ENCODE results near the gene COL9A2.
"Not testable (repeated sequence)": the region's sequence is repeated elsewhere in the genome, so short reads cannot be mapped to it uniquely, and the experiment has no call there.

COL9A2 gene

DNA sequence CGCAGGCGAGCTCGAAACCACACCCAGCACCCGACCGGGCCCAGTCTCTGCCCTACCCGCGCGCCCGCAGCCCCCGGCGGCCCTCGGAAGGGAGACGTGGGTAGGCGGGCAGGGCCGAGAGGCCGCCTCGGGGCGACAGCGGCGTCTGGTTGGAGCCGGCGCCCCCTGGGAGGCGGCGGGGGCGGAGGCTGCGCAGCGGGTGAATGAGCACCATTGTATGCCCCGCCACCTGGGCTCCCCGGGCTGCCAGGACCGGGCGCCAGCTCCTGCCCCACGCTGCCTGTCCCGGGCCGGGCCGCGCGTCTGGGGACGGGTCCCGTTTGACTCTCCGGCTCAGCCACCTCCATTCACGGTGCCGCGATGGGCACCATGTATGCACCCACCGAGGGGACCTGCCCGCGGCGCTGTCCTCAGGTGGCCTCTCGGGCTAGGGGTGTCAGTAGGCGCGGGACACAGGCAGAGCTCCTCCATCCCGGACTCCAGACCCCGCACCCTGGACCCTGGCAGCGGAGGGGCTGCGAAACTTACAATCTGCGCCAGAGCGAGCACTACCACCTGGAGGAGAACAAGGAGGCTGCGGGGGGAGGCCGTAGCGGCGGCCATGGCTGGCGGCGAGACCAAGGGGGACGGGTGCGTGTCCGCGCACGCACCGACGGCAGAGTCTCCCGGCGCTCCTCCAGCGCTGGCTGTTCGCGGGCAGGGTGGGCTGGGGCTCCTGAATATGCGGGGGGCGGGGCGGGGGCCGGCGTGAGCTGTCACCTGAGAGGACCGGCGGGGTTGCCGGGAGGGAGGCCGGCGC, at the start of gene COL9A2:
COL9A2 (minus strand) TSS at position 692 of the 799 bp plus-strand sequence; CDS start at position 603, 89 bp downstream.
- in situ Hi-C loops (cut with MboI; ENCODE audit: low sequenced_read_pairs) = no loop called here

GRCh38 chr1:40363721-40364120, 46.6 kb upstream of the COL9A2 start:
- in situ Hi-C loops (cut with MboI; ENCODE audit: low sequenced_read_pairs) = no loop called here

- in situ Hi-C loops (cut with MboI; ENCODE audit: low sequenced_read_pairs) = no loop called here
These were observed 45.6 kb upstream of the COL9A2 start for GRCh38 chr1:40362699-40363098.

DNA sequence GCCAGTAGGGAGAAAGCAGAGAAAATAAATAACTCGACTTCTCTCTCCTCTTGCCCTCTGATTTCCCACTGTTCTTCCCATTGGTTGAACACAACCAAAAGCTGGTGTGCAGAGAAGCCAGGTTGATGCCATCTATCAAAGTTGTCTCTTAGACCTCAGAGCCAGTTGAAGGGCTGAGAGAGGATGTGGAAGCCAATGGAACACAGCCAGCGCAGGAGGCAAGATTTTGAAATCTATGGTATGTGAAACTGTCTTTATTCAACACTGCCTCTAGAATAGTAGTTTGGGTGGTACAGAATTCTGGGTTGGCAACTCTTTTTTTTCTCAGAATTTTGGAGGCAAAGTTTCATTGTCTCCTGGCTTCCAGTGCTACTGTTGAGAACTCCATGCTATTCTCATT, 45.1 kb upstream of the COL9A2 start:
- in situ Hi-C loops (cut with MboI; ENCODE audit: low sequenced_read_pairs) = no loop called here

GRCh38 chr1:40361637-40362036, 44.6 kb upstream of the COL9A2 start:
- in situ Hi-C loops (cut with MboI; ENCODE audit: low sequenced_read_pairs) = no loop called here

DNA sequence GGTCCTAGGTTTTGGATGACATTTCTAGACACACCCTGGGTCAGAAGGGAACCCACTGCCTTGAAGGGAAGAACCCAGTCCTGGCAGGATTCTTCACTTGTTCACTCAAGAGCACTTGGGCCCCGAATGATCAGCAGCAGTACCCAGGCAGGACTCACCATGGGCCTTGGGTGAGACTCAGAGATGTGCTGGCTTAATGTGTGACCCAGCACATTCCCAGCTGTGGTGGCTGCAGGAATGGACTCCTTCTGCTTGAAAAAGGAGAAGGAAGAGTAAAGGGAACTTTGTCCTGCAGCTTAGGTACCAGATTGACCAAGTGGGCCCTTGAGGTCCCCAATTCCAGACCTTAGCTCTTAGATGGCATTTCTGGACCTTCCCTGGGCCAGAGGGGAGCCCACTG, 44.1 kb upstream of the COL9A2 start:
- in situ Hi-C loops (cut with MboI; ENCODE audit: low sequenced_read_pairs) = no loop called here

GRCh38 chr1:40360631-40361030, 43.5 kb upstream of the COL9A2 start:
- in situ Hi-C loops (cut with MboI; ENCODE audit: low sequenced_read_pairs) = no loop called here

GRCh38 chr1:40357625-40358024, 40.5 kb upstream of the COL9A2 start:
- in situ Hi-C loops (cut with MboI; ENCODE audit: low sequenced_read_pairs) = no loop called here

DNA sequence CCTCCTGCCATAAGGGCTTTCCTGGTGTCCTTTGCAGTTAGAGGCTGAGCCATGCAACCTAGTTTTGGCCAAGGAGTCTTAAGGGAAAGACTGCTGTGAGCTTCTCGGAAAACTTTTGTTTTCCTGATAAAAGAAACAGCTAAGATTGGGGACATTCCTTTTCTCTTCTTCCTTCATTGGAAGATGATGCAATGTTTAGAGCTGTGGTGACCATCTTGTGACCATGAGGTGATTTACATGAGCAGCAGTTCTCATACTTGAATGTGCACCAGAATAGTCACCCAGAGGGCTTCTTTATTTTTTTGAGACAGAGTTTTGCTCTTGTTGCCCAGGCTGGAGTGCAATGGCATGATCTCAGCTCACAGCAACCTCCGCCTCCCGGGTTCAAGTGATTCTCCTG, 36.0 kb upstream of the COL9A2 start:
- in situ Hi-C loops (cut with MboI; ENCODE audit: low sequenced_read_pairs) = no loop called here

DNA sequence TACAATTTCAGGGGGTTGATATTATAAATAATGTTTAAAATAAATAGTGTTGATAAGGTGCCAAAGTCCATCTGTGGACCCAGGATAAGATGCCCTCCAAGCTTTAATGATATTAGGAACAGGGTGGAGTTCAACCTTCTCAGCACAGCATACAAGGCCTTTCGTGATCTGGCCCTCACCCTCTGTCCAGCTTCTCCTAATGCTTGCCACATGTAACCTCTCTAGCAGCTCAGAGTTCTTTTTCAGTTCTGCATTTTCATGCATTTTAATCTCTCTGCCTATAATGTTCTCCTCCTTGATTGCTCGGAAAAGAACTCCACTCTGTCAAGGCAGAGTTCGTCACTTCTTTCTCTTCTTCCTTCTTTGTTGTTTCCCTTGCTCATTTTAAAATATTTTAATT, 35.0 kb upstream of the COL9A2 start:
- in situ Hi-C loops (cut with MboI; ENCODE audit: low sequenced_read_pairs) = no loop called here

DNA sequence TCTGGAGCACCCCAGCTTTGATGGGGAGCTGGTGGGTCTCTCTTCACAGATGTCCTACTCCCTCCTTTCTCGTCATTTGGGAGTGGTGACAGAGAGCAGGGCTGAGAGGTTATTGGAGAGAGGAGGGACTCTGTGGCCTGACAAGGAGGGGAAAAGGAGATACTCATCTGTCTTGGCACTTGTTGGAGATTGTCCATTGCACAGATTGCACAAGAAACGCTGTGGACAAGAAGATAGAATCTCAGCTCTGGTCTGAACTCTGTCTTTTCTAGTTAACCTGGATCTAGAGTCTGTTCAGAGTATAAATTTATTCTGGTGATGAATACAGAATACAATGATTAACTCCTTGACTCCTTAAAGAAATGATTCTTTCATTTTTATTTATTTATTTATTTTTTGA, 34.0 kb upstream of the COL9A2 start:
- in situ Hi-C loops (cut with MboI; ENCODE audit: low sequenced_read_pairs) = no loop called here

GRCh38 chr1:40350391-40350790, 33.3 kb upstream of the COL9A2 start:
- in situ Hi-C loops (cut with MboI; ENCODE audit: low sequenced_read_pairs) = no loop called here

GRCh38 chr1:40344597-40344996, 27.5 kb upstream of the COL9A2 start:
- in situ Hi-C loops (cut with MboI; ENCODE audit: low sequenced_read_pairs) = no loop called here

DNA sequence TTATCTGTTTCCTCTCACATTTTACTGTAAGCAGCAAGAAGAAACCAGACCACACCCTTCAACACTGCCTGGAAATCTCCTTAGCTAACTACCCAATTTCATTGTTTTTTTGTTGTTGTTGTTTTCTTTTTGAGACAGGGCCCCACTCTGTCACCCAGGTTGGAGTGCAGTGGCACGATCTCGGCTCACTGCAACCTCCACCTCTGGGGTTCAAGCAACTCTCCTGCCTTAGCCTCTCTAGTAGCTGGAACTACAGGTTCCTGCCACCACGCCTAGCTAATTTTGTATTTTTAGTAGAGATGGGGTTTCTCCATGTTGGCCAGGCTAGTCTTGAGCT, 25.3 kb upstream of the COL9A2 start:
- in situ Hi-C loops (cut with MboI; ENCODE audit: low sequenced_read_pairs) = not testable (repeated sequence)

DNA sequence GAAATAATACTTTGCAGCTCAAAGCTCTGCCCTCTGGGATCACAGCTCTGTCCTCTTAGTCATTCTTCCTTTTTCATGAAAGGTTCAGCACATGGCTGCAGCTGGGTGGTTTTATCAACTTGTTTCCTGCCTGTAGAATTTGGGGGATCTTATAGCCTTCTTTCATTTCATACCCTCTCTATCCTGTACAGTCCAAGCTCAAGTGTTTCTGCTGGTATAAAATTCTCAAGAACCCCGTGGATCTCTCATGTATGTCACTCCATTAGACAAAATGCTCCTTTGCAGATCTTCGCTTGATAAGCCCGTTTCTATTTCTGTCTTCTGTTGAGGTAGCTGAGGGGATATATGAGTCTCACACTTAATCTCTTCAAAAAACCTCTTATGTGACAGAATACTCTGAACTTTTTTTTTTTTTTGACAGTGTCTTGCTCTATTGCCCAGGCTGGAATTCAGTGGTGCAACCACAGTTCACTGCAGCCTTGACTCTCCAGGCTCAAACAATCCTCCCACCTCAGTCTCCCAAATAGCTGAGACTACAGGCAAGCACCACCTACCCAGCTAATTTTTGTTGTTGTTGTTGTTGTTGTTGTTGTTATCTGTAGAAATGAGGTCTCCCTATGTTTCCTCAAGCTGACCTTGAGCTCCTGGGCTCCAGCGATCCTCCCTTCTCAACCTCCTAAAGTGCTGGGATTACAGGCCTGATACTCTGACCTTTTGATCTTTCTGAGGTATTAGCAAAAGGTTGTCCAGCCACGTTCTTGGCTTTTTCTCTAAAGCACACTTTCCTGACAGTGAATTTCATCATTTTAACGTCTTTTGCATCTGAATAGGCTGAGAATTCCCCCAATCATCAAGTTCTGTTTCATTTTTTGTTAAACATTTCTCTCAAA, 24.6 kb upstream of the COL9A2 start:
- in situ Hi-C loops (cut with MboI; ENCODE audit: low sequenced_read_pairs) = no loop called here

- in situ Hi-C loops (cut with MboI; ENCODE audit: low sequenced_read_pairs) = no loop called here
These were observed 22.6 kb upstream of the COL9A2 start for GRCh38 chr1:40339420-40340323.

GRCh38 chr1:40338745-40339419, 21.8 kb upstream of the COL9A2 start:
- in situ Hi-C loops (cut with MboI; ENCODE audit: low sequenced_read_pairs) = no loop called here

DNA sequence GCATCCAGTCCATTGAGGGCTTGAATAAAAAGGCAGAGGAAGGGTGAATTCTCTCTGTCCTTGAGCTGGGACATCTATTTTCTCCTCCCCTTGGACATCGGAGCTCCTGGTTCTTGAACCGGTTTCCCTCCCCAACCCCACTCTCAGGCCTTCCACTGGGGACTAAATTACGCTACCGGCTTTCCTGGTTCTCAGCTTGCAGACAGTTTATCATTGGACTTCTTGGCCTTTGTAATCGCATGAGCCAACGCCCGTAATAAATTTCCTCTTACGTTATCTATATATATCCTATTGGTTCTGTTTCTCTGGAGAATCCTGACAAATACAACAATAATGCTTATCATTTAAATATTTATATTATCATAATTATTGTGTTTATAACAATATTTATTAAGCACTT, 20.4 kb upstream of the COL9A2 start:
- in situ Hi-C loops (cut with MboI; ENCODE audit: low sequenced_read_pairs) = no loop called here

DNA sequence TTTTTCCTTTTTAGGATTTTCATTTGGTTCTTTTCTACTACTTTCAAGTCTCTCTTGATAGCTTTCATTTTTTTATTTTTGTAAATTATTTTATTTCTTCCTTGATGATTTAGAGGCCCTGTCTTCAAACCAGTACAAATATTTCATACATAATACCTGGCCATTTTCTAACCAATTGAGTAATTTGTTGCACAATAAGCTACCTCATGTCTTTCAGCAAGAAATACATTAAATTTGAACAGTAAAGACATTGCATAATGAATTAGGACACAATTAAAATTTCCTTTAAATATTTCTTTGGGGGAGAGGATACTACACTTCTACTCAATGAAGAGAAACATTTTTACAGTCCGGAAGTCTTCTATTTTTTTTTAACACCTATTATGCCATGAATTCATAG, 15.6 kb upstream of the COL9A2 start:
- in situ Hi-C loops (cut with MboI; ENCODE audit: low sequenced_read_pairs) = no loop called here

DNA sequence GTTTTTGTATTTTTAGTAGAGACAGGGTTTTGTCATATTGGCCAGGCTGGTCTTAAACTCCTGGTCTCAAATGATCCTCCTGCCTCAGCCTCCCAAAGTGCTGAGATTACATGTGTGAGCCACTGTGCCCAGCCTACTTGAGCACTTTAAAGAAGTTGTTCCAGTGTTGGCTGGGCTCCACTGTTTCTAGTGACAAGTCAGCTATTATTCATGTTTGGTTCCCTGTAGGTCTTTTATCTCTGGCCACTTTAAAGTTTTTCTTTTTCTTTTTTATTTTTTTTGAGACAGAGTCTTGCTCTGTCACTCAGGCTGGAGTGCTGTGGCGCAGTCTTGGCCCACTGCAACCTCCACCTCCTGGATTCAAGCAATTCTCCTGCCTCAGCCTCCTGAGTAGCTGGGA, 14.3 kb upstream of the COL9A2 start:
- in situ Hi-C loops (cut with MboI; ENCODE audit: low sequenced_read_pairs) = not testable (repeated sequence)
